GM04504 (cell line): ENCODE measurements around the gene MRM2.
A peak's percentile ranks its signal among the peaks of the same experiment; 100 is the strongest.

Experiments used
- DNase-seq: peaks from one replicate; pipeline ENCODE4 v3.0.0-alpha.2; 2012; ENCODE audit warnings: low read depth

MRM2 gene

DNA sequence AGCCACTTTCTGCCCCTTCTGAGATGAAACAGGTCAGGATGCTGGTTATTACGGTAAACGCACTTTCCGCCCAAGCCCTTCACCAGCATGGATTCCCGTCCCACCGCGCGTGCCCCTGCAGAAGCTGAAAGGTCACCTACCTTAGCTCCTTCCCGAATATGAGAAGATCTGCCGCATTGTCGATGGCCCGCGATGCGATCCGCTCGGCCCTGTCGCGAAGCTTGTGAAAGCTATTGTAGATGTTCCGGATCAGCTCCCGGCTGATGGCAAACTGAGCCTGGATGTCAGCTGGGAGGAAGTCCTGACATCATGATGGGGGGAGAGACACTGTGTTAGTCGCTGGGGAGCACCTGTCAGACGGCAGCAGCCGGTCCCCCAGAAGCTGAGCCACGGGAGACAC is 22.2 kb upstream of the MRM2 start:
- no peak for DNase-seq

- no peak for DNase-seq
Observed at GRCh38 chr7:2263176-2263575, 21.2 kb upstream of the MRM2 start.

DNA sequence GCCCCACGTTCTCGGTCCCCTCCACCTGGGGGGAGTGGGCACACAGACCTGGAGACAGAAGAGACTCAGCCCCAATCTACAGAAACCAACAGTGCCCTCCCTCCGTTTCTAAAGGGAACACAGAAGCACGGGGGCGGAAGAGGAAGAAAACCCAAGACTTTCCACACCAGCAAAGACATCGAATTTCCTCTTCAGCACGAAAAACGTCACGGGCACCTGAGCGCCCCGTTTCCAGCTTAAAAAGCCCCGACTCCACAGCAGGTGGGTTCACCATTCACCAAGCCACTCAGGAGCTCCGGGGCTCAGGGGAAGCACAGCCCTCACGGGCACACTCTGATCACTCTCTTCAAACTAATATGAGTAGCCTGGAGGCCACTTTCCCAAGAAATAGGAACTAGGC is 19.6 kb upstream of the MRM2 start:
- DNase-seq = no peak

DNA sequence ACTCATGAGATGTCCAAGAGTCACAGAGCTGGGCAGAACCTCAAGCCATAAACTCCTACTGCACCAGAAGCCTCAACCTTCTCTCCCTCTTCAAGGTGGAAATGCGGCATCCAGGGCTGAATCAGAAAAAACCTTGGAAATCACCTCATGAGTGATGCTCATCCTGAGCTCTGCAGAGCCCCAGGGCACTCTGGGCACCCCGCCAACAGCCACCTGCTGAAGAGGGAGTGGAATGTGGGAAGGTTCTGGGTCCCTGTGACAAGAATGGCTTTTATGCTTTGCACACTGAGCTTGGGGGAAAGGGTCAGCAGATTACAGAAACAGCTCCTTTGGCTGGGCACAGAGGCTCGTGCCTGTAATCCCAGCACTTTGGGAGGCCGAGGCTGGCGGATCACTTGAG is 18.8 kb upstream of the MRM2 start:
- no peak for DNase-seq

DNA sequence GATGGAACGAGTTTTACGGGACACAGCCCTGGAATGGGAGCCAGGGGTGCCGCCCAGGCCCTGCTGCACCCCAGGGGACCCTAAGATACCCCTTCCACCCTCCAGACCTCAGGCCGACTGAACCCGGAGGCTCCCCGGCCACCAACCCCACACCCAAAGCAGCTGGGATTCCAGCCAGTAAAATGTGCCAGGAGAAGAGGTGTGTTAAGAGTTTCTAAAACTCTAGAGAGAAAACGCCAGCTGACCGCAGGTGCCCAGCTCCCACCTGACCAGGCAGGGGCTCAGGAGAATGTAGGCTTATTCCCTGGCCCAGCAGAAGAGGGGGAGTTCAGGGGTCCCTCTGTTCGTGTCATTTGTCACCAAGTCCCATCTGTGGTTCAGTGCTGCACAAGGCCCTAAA is 17.5 kb upstream of the MRM2 start:
- no peak for DNase-seq

- no peak for DNase-seq
Observed at GRCh38 chr7:2258661-2259365, 16.8 kb upstream of the MRM2 start.

GRCh38 chr7:2257651-2258050 is 15.6 kb upstream of the MRM2 start:
- no peak for DNase-seq

DNA sequence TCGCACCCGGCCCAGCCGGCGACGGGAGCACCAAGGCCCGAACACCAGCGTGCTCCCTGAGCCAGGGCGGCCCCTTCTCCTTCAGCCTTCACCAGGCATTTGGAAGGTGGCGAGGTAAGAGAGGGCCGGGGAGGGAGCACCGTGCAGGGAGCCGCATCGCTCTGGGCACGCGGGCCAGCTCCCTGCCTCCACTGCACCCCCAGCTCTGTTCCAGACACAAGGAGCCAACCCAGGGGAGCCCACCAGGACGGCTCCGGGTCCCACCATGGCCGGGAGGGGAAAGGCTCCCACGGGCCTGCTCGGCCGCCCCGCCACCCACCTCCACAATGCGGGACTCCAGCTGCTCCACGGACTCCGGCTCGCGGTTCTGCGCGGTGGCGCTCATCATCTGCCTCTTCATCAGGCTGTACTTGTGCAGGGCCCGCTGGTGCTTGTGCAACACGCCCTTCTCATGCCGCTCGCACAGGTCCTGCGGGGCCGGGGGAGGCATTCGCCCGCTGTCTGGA is 15.1 kb upstream of the MRM2 start:
- DNase-seq = no peak

- no peak for DNase-seq
Observed at GRCh38 chr7:2256306-2257045, 14.5 kb upstream of the MRM2 start.

GRCh38 chr7:2255145-2256139 is 13.4 kb upstream of the MRM2 start:
- DNase-seq = no peak

DNA sequence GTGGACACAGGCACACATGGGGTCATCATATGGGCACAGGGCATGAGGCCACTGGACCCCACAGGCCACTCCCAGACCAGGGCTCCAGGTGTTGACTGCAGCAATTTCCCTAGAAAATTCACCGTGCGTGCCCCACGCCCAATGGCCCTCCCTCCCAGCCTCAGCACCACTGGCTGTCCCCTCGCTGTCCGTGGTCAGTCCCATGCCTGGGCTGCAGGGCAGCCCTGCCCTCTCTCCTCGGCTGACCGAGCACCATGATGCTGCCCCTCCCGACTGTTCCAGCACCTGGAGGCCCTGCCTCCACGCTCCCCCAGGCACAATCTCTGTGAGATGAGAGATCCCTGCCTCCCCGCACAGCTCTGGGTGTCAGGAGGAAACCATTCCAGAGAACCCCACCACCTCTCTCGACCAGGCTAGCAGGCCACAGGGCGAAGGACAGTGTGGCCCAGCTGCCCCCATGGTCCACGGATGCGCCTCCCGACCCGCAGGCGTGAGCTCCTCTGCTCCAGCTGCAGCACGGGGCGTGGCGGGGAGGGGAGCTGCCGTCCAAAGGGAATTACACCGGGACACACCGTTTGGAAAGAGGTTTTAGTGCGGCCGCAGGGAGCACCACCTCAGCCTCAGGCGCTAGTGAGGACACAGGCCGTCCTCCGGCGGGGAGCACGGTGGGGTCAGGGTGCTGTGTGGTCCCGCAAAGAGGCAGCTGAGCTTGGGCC is 12.6 kb upstream of the MRM2 start:
- DNase-seq = no peak

DNA sequence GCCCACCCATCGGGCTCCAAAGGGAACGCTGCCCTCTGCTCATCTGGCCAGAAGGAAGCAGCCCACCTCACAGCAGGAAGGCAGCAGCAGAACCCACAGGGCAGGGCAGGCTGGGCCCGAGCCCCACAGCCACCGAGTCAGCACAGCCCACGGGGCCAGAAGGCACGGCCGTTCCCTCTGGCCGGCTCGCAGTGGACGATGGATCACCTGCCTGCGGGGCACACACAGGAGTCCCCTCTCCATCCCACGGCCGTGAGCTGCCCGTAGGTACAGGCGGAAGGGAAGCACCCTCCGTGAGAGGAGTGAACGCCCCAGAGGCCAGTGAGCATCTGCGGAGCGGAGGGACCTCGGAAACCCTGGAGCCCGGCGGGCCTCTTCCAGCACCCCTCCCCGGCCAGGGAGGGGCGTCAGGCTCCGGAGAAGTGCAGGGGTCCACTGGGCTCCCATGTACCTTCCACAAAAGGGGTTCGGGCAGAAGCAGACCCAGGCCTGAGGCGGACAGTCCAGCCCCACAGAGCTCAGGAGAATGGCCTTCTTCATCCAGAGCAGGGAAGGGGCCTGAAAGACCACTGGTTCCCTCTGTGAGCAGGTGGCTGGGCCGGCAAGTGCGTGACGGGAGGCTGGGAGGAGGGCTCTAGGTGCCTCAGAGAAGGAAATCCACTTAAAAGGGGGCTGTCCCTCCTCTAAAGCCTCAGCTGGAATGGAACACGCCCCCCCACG is 11.7 kb upstream of the MRM2 start:
- DNase-seq = no peak

DNA sequence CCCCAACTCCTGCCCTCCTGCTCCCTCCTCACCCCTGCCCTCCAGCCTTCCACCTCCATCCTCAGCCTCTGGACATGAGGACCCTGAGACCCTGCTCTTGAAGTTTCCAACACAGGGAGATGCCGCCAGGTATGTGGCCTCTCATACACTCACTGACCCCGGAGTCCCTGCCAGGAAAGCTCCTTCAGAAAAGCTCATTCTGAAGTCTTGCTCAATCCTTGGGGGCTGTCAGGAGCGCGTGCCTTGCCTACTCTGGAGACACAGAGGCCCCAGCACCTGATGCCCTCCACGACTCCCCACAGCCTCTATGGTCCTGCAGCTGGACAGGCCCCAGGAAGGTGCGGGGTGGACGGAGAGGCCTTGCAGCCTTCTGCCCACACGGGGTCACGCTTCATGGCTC is 11.0 kb upstream of the MRM2 start:
- no peak for DNase-seq

DNA sequence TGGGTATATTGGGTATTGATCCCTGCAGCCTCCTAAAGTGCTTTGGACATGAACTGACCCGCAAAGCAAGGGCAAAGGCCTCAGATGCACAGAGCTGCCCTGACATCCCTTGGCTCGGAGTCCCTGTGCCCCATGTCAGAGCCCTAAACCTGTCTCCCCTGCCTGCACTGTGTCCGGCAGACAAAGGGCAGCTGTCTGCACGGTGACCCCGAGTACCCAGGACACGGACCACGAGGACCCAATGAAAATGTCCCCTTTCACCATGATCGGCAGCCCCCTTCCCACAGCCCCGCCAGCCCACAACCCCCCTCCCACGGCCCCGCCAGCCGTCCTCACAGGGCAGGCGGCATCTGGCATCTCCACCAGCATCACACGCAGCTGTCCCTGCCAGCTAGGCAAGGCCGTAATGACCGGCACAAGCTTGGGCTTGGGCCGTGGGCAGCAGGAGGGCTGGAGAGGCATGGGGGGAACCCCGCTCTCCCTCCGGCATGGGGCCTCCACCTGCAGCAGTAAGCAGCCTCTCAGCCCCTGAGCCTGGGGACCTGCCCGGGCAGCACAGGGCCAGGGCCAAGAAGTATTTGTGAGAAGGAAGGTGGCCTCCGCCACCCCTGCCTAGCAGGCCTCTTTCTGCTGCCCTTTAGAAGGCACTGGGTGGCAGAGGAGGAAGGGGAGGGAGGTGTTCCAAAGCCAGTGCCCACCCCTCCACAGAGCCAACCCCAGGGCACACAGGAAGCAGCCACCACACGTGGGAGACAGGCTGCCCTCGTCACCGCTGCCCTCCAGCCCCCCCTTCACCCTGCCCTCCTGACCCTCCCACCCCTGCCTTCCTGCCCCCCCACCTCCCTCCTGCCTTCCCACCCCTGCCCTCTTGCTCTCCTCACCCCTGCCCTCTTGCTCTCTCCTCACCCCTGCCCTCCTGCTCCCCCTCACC is 10.1 kb upstream of the MRM2 start:
- DNase-seq = no peak

DNA sequence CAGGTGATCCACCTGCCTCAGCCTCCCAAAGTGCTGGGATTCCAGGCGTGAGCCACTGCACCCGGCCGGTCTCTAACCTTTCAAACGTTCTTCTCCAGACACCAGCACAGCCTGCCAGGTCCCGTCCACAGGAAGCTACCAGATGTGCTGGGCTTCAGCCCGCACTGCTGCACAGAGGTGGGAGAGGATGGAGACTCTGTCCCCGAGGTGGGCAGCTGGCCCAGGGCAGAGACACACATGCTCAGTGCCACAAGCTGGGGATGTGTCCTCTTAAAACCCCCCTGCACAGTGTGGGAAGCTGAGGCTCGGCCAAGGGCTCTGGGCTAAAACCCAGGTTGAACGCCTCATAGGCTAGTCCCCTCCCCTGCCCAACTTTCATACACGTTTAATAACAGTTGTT is 9.4 kb upstream of the MRM2 start:
- DNase-seq = no peak

DNA sequence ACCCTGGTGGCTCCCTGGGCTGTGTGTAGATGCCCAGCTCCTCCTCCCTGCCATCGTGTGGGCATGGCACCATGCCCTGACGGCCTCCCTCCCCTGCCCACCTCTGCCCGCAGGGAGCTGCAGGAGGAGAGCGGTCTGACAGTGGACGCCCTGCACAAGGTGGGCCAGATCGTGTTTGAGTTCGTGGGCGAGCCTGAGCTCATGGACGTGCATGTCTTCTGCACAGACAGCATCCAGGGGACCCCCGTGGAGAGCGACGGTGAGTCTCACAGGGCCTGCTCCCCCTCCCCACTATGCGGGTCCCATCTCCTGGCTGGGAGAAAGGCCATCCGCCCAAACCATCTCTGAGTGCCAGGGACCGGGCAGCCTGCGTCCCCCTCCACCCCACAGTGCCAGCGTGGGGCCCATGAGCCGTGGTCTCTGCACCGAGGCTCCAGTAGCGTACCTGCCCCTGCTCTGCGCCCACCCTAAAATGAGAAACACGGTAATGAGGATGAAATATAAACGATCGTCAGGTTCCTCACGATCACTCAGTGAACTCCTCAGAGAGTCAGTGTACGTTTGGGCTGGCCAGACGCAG is 7.8 kb upstream of the MRM2 start:
- DNase-seq = no peak

DNA sequence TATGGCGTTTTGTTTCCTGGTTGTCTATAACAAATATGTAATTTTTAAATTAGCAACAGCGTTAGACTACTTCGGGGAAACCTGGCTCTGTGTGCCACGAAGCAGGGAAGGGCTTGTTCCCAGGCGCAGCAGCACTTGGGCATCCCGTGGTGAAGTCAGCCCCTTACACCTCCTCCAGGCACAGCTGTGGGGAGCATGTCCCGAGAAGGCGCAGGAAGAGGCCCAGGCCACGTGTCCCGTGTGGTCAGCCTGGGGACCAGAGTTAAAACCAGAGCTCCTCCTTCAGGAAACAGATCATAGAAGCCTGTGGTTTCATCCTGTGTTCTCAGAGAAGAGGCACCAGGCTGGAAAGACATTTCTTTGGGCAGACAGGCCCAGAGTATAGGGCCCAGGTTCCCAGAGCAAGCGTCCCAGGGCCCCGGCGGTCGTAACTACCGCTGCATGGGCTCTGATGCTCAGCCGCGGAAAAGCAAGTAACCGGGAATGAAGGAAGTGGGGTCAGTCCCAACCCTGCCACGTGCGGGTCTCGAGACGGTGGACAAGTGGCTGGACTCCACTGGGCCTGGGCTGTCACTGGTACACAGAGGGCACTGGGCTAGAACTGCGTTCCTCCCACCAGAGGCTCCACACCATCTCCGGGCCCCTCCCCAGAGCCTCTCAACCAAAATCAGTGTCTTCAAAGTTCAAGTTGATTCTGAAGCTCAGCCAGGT is 7.1 kb upstream of the MRM2 start:
- peak; percentile 96 for DNase-seq

GRCh38 chr7:2247141-2247995 is 5.4 kb upstream of the MRM2 start:
- DNase-seq = no peak
